ENCODE results near the gene KCNN3. TPM values are rescaled to one million over a fixed set of nuclear protein-coding genes. Genes with fewer than 3 reads are reported as not detected.

KCNN3 gene
- total RNA-seq, 1 donor from 2014 or later = 4.3 TPM

DNA sequence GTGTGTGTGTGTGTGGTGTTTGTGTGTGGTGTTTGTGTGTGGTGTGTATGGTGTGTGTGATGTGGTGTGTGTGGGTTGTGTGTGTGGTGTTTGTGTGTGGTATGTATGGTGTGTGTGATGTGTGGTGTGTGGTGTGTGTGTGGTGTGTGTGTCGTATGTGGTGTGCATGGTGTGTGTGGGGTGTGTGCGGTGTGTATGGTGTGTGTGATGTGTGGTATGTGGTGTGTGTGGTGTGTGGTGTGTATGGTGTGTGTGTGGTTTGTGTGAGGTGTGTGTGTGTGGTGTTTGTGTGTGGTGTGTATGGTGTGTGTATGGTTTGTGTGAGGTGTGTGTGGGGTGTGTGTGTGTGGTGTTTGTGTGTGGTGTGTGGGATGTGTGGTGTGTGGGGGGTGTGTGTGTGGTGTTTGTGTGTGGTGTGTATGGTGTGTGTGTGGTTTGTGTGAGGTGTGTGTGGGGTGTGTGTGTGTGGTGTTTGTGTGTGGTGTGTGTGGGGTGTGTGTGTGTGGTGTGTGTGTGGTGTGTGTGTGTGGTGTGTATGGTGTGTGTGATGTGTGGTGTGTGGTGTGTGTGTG lies 155.9 kb downstream of the KCNN3 start:
- Mint-ChIP-seq H3K4me1 (peaks cover 10% of the 10 kb centered on the region), H3K4me3 (no peak overlapping the region), H3K27me3 (ENCODE audit: insufficient read depth, low read depth) (peaks cover 7% of the 10 kb centered on the region), H3K36me3 (peaks cover 4% of the 10 kb centered on the region), H3K27ac (no peak overlapping the region), H3K9me3 (no peaks in the 10 kb centered on the region)
- no peak for DNase-seq (ENCODE audit: low spot score)
- H3K9ac ChIP-seq = no peak overlapping the region
- no peak overlapping the region for H3K4me2 ChIP-seq
- H3K27ac ChIP-seq = no peak overlapping the region
- no peaks in the 10 kb centered on the region for H3K27me3 ChIP-seq
- no peak overlapping the region for H2AFZ ChIP-seq (replicated peaks)
- no peaks in the 10 kb centered on the region for H3F3A ChIP-seq (ENCODE audit: low read depth)
- no peaks in the 10 kb centered on the region for H3K36me3 ChIP-seq
- no peak for TF ChIP-seq EZH2 (IDR thresholded peaks at IDR 0.05)
- no peak for TF ChIP-seq EZH2phosphoT487 (IDR thresholded peaks at IDR 0.05)
- TF ChIP-seq, protein P1, sequence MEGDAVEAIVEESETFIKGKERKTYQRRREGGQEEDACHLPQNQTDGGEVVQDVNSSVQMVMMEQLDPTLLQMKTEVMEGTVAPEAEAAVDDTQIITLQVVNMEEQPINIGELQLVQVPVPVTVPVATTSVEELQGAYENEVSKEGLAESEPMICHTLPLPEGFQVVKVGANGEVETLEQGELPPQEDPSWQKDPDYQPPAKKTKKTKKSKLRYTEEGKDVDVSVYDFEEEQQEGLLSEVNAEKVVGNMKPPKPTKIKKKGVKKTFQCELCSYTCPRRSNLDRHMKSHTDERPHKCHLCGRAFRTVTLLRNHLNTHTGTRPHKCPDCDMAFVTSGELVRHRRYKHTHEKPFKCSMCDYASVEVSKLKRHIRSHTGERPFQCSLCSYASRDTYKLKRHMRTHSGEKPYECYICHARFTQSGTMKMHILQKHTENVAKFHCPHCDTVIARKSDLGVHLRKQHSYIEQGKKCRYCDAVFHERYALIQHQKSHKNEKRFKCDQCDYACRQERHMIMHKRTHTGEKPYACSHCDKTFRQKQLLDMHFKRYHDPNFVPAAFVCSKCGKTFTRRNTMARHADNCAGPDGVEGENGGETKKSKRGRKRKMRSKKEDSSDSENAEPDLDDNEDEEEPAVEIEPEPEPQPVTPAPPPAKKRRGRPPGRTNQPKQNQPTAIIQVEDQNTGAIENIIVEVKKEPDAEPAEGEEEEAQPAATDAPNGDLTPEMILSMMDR (IDR thresholded peaks at IDR 0.05) = no peak
- H3K4me3 ChIP-seq = no peak overlapping the region
- no peaks in the 10 kb centered on the region for H4K20me1 ChIP-seq (ENCODE audit: low read depth)
- peaks cover 7% of the 10 kb centered on the region for H3K4me1 ChIP-seq
- no peaks in the 10 kb centered on the region for H3K9me3 ChIP-seq (ENCODE audit: low read depth)
- no peaks in the 10 kb centered on the region for H3K79me2 ChIP-seq (ENCODE audit: low read depth)

DNA sequence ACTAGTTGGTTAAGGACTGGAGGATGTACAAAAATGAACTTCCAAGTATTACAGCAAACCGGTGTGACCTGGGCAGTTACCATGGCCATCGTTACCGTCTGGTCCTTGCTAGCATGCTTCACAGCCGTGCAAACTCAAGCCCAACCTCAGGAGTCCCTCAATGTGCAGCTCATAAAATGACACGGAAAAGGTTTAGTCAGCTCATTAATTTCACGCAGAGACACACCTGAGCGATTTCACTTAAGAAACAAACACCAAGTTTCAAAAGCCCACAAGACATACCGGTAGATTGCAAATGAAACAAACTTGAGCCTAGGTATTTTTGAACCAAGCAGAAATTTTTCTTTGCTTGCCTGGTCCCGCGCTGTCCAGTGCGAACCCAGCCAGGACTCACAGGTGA lies 157.1 kb downstream of the KCNN3 start:
- no peaks in the 10 kb centered on the region for H3K79me2 ChIP-seq (ENCODE audit: low read depth)
- no peaks in the 10 kb centered on the region for H3K9me3 ChIP-seq (ENCODE audit: low read depth)
- Mint-ChIP-seq H3K4me1 (peaks cover 12% of the 10 kb centered on the region), H3K27me3 (ENCODE audit: insufficient read depth, low read depth) (peaks cover 4% of the 10 kb centered on the region), H3K9me3 (no peaks in the 10 kb centered on the region), H3K27ac (no peak overlapping the region), H3K4me3 (peak overlapping the region; percentile 42), H3K36me3 (peaks cover 4% of the 10 kb centered on the region)
- H3K4me2 ChIP-seq = no peak overlapping the region
- H3K27ac ChIP-seq = no peak overlapping the region
- no peaks in the 10 kb centered on the region for H3F3A ChIP-seq (ENCODE audit: low read depth)
- H3K27me3 ChIP-seq = no peaks in the 10 kb centered on the region
- H3K4me3 ChIP-seq = no peak overlapping the region
- TF ChIP-seq, protein P1 (IDR thresholded peaks at IDR 0.05) = no peak
- TF ChIP-seq EZH2 (IDR thresholded peaks at IDR 0.05) (no peak), EZH2phosphoT487 (IDR thresholded peaks at IDR 0.05) (no peak)
- no peak for DNase-seq (ENCODE audit: low spot score)
- no peak overlapping the region for H3K9ac ChIP-seq
- H4K20me1 ChIP-seq (ENCODE audit: low read depth) = no peaks in the 10 kb centered on the region
- peaks cover 7% of the 10 kb centered on the region for H3K4me1 ChIP-seq
- H3K36me3 ChIP-seq = no peaks in the 10 kb centered on the region
- no peak overlapping the region for H2AFZ ChIP-seq (replicated peaks)

DNA sequence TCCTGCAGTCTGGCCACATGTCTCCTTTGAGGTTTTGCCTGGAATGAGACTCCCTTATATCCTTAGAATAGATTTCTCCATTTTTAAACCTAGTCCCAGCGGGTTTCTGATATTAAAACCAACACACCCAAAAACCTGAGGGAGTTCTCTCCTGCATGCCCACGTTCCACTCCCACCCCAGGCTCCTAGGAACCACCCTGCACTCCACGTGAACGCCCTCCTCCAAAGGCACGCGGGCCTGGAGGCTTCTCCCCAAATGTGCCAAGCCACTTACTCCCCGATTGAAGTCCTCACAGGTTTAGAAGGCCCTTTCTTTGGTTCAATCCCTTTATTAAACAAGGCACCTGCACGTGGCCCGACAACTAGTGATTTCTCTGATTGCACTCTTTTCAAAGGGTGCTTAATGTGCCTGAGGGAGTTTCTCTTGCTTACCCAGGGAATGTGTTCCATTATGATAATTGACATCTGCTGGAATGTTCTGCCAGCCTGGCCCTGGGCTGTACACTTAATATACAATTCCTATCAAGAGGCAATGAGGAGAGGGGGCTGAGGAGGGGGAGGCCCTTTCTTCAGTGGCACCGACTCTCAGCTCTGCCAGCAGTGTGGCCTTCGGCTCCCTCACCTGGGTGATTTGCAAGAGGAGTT lies 157.8 kb downstream of the KCNN3 start:
- Histone ChIP-seq H3K4me2 (no peak overlapping the region), H3K36me3 (no peaks in the 10 kb centered on the region), H3K27ac (no peak overlapping the region), H3F3A (ENCODE audit: low read depth) (no peaks in the 10 kb centered on the region), H4K20me1 (ENCODE audit: low read depth) (no peaks in the 10 kb centered on the region), H3K79me2 (ENCODE audit: low read depth) (no peaks in the 10 kb centered on the region), H3K4me3 (no peak overlapping the region), H3K4me1 (peaks cover 7% of the 10 kb centered on the region), H3K27me3 (no peaks in the 10 kb centered on the region), H3K9me3 (ENCODE audit: low read depth) (no peaks in the 10 kb centered on the region), H3K9ac (no peak overlapping the region), H2AFZ (replicated peaks) (no peak overlapping the region)
- Mint-ChIP-seq H3K4me3 (no peak overlapping the region), H3K27me3 (ENCODE audit: insufficient read depth, low read depth) (peaks cover 7% of the 10 kb centered on the region), H3K9me3 (no peaks in the 10 kb centered on the region), H3K4me1 (peaks cover 12% of the 10 kb centered on the region), H3K27ac (no peak overlapping the region), H3K36me3 (peaks cover 4% of the 10 kb centered on the region)
- TF ChIP-seq EZH2phosphoT487 (IDR thresholded peaks at IDR 0.05) (no peak), EZH2 (IDR thresholded peaks at IDR 0.05) (no peak)
- TF ChIP-seq, protein P1 (IDR thresholded peaks at IDR 0.05) = no peak
- no peak for DNase-seq (ENCODE audit: low spot score)
